Posterior vena cava (tissue), 2 donors: ENCODE data around the gene LRRC3B. TPM values are rescaled to one million over a fixed set of nuclear protein-coding genes. Genes with fewer than 3 reads are reported as not detected.
"Not testable (repeated sequence)": the region's sequence is repeated elsewhere in the genome, so short reads cannot be mapped to it uniquely, and the experiment has no call there.

Source experiments
- DNase-seq: peaks from one replicate; pipeline ENCODE4 v3.0.0-alpha.2; 2020; ENCODE audit warnings: low spot score
- intact Hi-C, 2 donors: fragments of 100-400 bp; cut with DNase I; formaldehyde crosslinking; loops; one replicate each; pipeline versions ENCODE4 v1.14.1 to v1.14.2; 2022 to 2023
- long read RNA-seq, 2 donors: library from polyadenylated mRNA; unstranded; transcript quantifications; one replicate each; pipeline ENCODE4 v2.0.0, GENCODE V29; 2020 to 2021
- total RNA-seq, 2 donors: library from RNA; stranded (reverse); fragmentation: NEBNext Ultra II Directional; extraction: Animal tissue kit (Norgen Biotek cat#: 25700); gene quantifications; one replicate each; pipeline ENCODE4 v1.2.1, GENCODE V29; 2021
- donor health status: DM: yes; HTN: yes; CAD: no.
- donor health status: DM: yes; HTN: yes; CAD: no.

The LRRC3B gene
- total RNA-seq: under 1 TPM in 1 of 2 donors, not detected in 1; 0.33 TPM
- long read RNA-seq, donor 1: 0 reads
- long read RNA-seq, donor 2: 0 reads

DNA sequence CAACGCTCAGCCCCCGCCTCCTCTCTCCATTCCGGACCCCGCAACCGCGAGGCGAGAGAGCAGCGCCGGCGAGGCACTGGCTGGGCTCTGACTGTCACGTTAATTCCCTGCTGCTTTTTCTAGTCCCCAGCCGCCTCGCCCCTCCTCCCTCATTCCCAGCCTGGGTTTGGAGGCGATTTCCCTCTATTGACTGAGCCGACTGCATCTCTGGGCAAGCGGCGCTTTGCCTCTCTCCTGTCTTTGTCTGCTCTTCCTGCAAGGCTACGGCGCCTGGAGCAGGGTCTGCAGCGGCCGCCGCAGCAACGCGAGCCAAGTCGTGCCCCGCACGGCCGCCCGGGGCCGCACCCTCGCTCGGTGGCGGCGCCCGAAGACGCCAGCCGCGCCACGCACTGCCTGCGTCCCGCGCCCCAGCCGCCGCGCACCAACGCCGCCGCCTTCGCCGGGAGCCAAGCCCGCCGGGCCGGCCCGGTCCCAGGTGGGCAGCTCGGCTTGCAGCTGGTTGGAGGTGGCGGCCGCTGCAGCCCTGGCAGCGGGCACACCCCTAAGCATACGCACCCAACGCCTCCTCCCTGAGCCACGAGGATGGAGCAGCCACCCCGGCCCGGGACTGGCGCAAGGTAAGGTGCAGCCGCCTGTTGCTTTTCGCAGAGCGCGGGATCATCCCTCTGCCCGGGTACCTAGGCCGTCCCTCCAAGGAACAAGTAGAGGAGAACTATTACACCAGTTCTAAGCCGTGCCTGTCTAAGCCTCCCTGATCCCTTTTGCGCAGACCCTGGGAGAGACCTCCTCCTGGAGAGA lies at the start of gene LRRC3B:
Gene LRRC3B (plus strand): TSS at position 152 of the 798 bp plus-strand sequence. CDS start 86,901 bp downstream, outside the sequence.
- intact Hi-C loops: no loop called here
- DNase-seq: peak; percentile 78

- no peak for DNase-seq
- intact Hi-C loops: no loop called here
Measured at GRCh38 chr3:26574766-26575165, 47.8 kb upstream of the LRRC3B start.

- intact Hi-C loops: no loop called here
- DNase-seq: no peak
Measured at GRCh38 chr3:26579116-26579515, 43.5 kb upstream of the LRRC3B start.

GRCh38 chr3:26587571-26587970 lies 35.0 kb upstream of the LRRC3B start:
- intact Hi-C loops: no loop called here
- no peak for DNase-seq

DNA sequence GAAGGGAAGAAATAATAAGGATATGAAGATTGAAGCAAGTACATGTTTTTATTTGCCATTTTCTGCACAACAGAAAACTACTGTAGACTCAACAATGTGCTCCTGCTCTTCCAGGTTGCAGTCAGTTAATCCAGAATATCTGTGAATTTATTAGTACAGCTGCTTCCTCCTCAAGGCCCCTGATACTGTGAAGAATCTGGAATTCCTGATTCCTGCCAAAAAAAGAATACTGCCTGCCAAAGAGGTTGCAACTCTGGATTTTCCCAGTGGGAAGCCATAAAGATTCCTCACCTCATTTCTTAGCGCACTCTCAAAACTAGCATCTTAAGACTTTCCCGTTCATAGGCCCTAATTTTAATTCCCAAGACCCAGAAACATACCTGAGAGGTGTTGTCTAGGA lies 33.6 kb upstream of the LRRC3B start:
- no peak for DNase-seq

DNA sequence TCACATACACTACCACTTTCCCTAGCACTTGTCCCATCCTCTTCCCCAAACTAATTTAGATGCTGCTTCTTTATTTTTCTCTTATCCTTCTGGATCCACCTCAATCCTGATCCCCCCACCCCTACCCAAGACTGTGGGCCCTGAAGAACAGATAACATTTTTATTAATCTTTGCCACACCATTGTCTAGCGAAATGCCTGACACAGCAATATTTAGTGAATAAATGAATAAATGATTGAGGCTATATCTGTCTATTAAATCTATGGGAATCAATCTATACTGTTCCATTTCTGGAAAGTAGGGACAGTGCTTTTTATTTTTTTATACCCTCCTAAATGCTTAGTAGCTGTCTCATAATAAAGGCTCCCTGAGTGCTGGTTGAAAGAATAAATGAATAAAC lies 32.9 kb upstream of the LRRC3B start:
- intact Hi-C loops: no loop called here

More for the DNA sequence above, 33.6 kb upstream of the LRRC3B start:
- intact Hi-C loops: no loop called here

GRCh38 chr3:26590919-26591484 lies 31.6 kb upstream of the LRRC3B start:
- intact Hi-C loops: no loop called here
- DNase-seq: no peak

More for the DNA sequence above, 32.9 kb upstream of the LRRC3B start:
- no peak for DNase-seq

- no peak for DNase-seq
- intact Hi-C loops: no loop called here
Measured at GRCh38 chr3:26591926-26592325, 30.6 kb upstream of the LRRC3B start.

DNA sequence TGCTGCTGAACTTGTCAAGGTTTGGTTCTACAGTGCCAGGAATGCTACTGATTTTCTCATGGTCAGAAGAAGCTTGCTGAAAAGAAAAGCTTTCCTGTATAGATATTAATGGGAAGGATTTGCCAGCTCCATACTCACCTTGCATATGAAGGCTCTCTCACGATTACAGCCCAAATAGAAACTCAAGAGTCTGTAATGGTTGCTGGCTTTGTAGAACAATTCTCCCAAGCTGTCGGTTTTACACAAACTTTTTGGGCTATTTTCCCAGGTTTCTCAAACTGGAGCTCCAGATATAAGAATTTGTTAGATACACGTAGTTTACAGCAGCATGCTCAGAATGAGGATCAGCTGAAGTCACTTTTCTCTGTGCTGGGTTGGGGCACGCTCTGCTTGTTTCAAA lies 30.1 kb upstream of the LRRC3B start:
- DNase-seq: no peak
- intact Hi-C loops: no loop called here

DNA sequence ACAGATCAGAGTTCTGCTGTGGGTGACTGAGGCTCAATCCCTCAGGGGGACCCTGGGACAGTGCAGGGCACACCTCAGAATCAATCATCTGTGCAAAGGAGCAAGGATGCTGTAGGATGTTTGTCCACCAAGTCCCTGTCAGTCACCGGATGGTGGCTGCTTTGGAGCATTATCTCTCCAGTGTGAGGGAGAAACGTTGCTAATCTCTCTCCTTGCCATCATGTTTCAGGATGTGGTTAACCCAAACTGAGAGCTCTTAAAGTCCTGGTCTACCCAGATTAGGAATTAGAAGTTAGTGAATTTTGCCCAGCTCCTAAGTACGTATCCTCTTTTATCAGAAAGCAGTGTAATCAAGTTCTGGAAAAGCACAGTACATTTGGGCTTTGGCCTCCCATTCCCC lies 26.2 kb upstream of the LRRC3B start:
- no peak for DNase-seq
- intact Hi-C loops: no loop called here

DNA sequence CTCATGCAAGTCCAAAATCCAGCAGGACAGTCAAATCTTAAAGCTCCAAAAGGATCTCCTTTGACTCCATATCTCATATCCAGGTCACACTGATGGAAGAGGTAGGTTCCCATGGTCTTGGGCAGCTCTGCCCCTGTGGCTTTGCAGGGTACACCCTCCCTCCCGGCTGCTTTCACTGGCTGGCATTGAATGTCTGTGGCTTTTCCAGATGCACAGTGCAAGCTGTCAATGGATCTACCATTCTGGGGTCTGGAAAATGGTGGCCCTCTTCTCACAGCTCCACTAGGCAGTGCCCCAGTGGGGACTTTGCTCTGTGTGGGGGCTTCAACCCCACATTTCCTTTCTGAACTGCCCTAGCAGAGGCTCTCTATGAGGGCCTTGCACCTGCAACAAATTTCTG lies 19.3 kb upstream of the LRRC3B start:
- DNase-seq, intact Hi-C loops: not testable (repeated sequence)

GRCh38 chr3:26603771-26604170 lies 18.8 kb upstream of the LRRC3B start:
- DNase-seq, intact Hi-C loops: not testable (repeated sequence)

DNA sequence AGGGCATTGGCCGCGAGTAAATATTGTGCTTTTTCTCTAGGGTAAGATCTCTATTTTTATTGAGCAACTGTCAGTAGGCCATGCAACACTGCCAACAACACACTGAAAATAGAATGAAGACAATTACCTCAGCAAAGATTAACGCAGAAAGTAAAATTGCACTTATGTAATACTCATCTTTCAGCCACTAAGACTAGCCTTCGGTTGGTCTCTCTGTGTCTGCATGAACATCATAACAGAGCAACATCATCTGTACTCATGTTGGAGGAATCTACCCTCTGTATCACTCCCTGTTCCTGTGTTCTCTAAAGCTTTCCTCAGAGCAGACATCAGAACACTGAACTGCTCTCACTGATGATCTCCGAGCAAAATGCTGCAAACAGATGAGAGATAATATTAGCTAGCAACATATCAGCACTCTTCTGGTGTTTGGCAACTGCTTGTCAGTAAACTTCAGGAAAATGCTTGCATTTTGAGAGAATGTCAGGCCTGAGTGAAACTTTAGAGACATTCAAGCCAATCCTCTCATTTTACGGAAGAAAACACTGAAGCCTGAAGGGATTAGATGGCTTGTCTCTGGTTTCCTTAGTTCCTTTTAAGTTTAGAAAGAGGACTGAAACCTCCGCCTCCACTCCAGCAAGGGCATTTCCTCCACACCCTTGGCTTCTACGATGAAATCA lies 8.4 kb upstream of the LRRC3B start:
- DNase-seq: no peak
- intact Hi-C loops: no loop called here

- intact Hi-C loops: no loop called here
- no peak for DNase-seq
Measured at GRCh38 chr3:26621176-26621575, 1.4 kb upstream of the LRRC3B start.

- intact Hi-C loops: no loop called here
Measured at GRCh38 chr3:26621906-26622620, 509 bp upstream of the LRRC3B start.

GRCh38 chr3:26623419-26624208 lies 1.0 kb downstream of the LRRC3B start:
- DNase-seq: no peak
- intact Hi-C loops: no loop called here

More at GRCh38 chr3:26621906-26622620, 509 bp upstream of the LRRC3B start:
- DNase-seq: no peak

- intact Hi-C loops: no loop called here
- no peak for DNase-seq
Measured at GRCh38 chr3:26624209-26624765, 1.7 kb downstream of the LRRC3B start.

DNA sequence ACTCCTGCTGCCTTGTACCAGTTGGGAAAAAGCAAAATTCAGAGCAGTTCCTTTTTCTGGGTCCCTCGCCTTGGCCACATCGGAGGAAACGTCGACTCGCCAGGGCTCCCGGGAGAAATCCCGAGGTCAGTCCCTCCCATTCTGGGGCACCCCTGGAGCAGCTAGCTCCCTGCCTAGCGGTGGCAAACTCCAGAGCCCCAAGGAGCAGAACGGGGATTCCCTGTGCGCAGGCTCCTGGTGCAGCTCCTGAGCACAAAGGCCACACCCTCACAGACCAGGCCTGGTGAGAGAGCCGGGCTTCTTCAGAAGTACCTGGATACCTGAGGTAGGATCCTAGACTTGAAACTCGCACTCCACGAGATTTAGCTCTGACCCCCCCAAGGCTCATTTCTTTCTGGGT lies 2.6 kb downstream of the LRRC3B start:
- DNase-seq: no peak
- intact Hi-C loops: no loop called here

GRCh38 chr3:26627080-26627479 lies 4.5 kb downstream of the LRRC3B start:
- intact Hi-C loops: no loop called here
- no peak for DNase-seq
